ENCODE data around the gene NDFIP2. TPM values are rescaled to one million over a fixed set of nuclear protein-coding genes. Genes with fewer than 3 reads are reported as not detected.

Gene NDFIP2
- total and polyA plus RNA-seq, 10 of the 15 experiments (the other 5 are each of a cell fraction or from before 2014, with no cell fraction given): 17.9 to 57.2 (median 30.6) TPM

GRCh38 chr13:79479882-79480281, 1.1 kb upstream of the NDFIP2 start:
- Histone ChIP-seq H2AFZ (ENCODE audit: control insufficient read depth, low read depth, low read length) (no peak overlapping the region), H3K27me3 (replicated peaks in 1 of 2; ENCODE audit: control insufficient read depth in 2 of 2, insufficient read depth in 2 of 2, low read length in 1 of 2) (no peaks in the 10 kb centered on the region), H3K4me3 (no peak overlapping the region), H3K9me3 (replicated peaks; ENCODE audit: control insufficient read depth, insufficient read depth, low read length) (no peaks in the 10 kb centered on the region), H3K36me3 (ENCODE audit: control insufficient read depth in 2 of 2, insufficient read depth in 2 of 2, low read length in 1 of 2) (no peaks in the 10 kb centered on the region), H3K4me1 (ENCODE audit: control insufficient read depth, insufficient read depth, low read length) (peaks cover 4% of the 10 kb centered on the region; the same call in 1 of the 2 replicates), H3K27ac (ENCODE audit: control insufficient read depth, insufficient read depth) (no peak overlapping the region), H4K20me1 (ENCODE audit: control insufficient read depth, insufficient read depth) (no peaks in the 10 kb centered on the region), H3K4me2 (ENCODE audit: control insufficient read depth, insufficient read depth) (no peak overlapping the region), H3K79me2 (ENCODE audit: control insufficient read depth, insufficient read depth, low read length) (peaks cover 5% of the 10 kb centered on the region), H3K9ac (ENCODE audit: control insufficient read depth, insufficient read depth, low read length) (no peak overlapping the region)
- ATAC-seq: no peak
- ChIA-PET POLR2A (no interaction called here), RAD21 (ENCODE audit: unreplicated experiment) (interaction anchor here (1.8 to 6.3 kb wide), 2 partner anchors 22 to 56 kb away, joined by 9 to 58 read pairs; no protein-coding TSS in a partner anchor), SMC1A (ENCODE audit: uncharacterized antibody, unreplicated experiment) (interaction anchor here (0.6 to 6.1 kb wide), 8 partner anchors 13 to 321 kb away, joined by 3 to 75 read pairs (median 8); no protein-coding TSS in a partner anchor), CTCF (interaction anchor here (1.0 kb wide), 1 partner anchor 56 kb away, joined by 5 read pairs; no protein-coding TSS in a partner anchor)
- 28% methylated on average over 5 of the region's 5 CpGs for WGBS (ENCODE audit: insufficient coverage, insufficient replicate concordance, low lambda C conversion rate, missing lambda C conversion rate)
- intact Hi-C loops (cut with micrococcal nuclease; ENCODE audit: unreplicated experiment) (loop anchor here (5.0 kb wide), 2 partner anchors 42 to 53 kb away; no protein-coding TSS in a partner anchor), in situ Hi-C loops (cut with MboI) (no loop called here)
- DNase-seq (ENCODE audit: low read depth, low spot score): no peak
- no peak for FAIRE-seq
- TF ChIP-seq RUNX3 (IDR thresholded peaks at IDR 0.05; ENCODE audit: low read length): 0 out of 2 replicates have a peak, but pooled peaks have one; percentile 8
- TF ChIP-seq CBX5 (IDR thresholded peaks at IDR 0.05; ENCODE audit: low read depth): no peak
- TF ChIP-seq BHLHE40 (IDR thresholded peaks at IDR 0.05; ENCODE audit: borderline replicate concordance in 1 of 2, low read depth in 2 of 2, low read length in 1 of 2): no peak
- no peak for TF ChIP-seq MEF2B (IDR thresholded peaks at IDR 0.05; ENCODE audit: partially characterized antibody, poor library complexity, severe bottlenecking)
- TF ChIP-seq ATF7 (IDR thresholded peaks at IDR 0.05; ENCODE audit: low read depth): no peak
- no peak for TF ChIP-seq YY1 (IDR thresholded peaks at IDR 0.05; ENCODE audit: low read depth, low read length)
- BruUV-seq (replicated peaks): no TSS peak

GRCh38 chr13:79481685-79482052, 714 bp downstream of the NDFIP2 start:
- ATAC-seq (peak; percentile 55), FAIRE-seq (no peak)

More at GRCh38 chr13:79481685-79482052, 714 bp downstream of the NDFIP2 start:
- in situ Hi-C loops (cut with MboI) (no loop called here), intact Hi-C loops (cut with micrococcal nuclease; ENCODE audit: unreplicated experiment) (loop anchor here (5.0 kb wide), 2 partner anchors 41 to 54 kb away; no protein-coding TSS in a partner anchor)
- WGBS (ENCODE audit: insufficient coverage, insufficient replicate concordance, low lambda C conversion rate, missing lambda C conversion rate): 4% methylated on average over 12 of the region's 12 CpGs
- peak overlapping the region; percentile 72 for H3K9ac ChIP-seq (ENCODE audit: control insufficient read depth, insufficient read depth, low read length)
- H3K27ac ChIP-seq (ENCODE audit: control insufficient read depth, insufficient read depth): no peak overlapping the region
- DNase-seq (ENCODE audit: low read depth, low spot score): no peak
- peak overlapping the region; percentile 97 for H3K4me3 ChIP-seq
- H3K27me3 ChIP-seq (replicated peaks in 1 of 2; ENCODE audit: control insufficient read depth in 2 of 2, insufficient read depth in 2 of 2, low read length in 1 of 2): no peaks in the 10 kb centered on the region
- H3K4me1 ChIP-seq (ENCODE audit: control insufficient read depth, insufficient read depth, low read length): peaks cover 4% of the 10 kb centered on the region; the same call in 1 of the 2 replicates
- no peaks in the 10 kb centered on the region for H4K20me1 ChIP-seq (ENCODE audit: control insufficient read depth, insufficient read depth)
- CTCF ChIA-PET: interaction anchor here (0.7 to 5.5 kb wide), 7 partner anchors 37 to 113 kb away, joined by 3 to 50 read pairs (median 4); no protein-coding TSS in a partner anchor
- SMC1A ChIA-PET (ENCODE audit: uncharacterized antibody, unreplicated experiment): interaction anchor here (1.0 to 6.1 kb wide), 14 partner anchors 11 to 78 kb away, joined by 4 to 75 read pairs (median 8); no protein-coding TSS in a partner anchor
- peaks cover 5% of the 10 kb centered on the region for H3K79me2 ChIP-seq (ENCODE audit: control insufficient read depth, insufficient read depth, low read length)
- no peaks in the 10 kb centered on the region for H3K9me3 ChIP-seq (replicated peaks; ENCODE audit: control insufficient read depth, insufficient read depth, low read length)
- TF ChIP-seq MTA2 (IDR thresholded peaks at IDR 0.05; ENCODE audit: low read depth): no peak
- no peak for TF ChIP-seq JUNB (IDR thresholded peaks at IDR 0.05)
- 0 out of 2 replicates have a peak, but pooled peaks have one; percentile 6 for TF ChIP-seq SMARCA5 (IDR thresholded peaks at IDR 0.05)
- no peak for TF ChIP-seq POLR2AphosphoS2 (IDR thresholded peaks at IDR 0.05; ENCODE audit: low read depth, low read length)
- 0 out of 2 replicates have a peak, but pooled peaks have one; percentile 17 for TF ChIP-seq WRNIP1 (IDR thresholded peaks at IDR 0.05; ENCODE audit: borderline replicate concordance, low read depth, low read length)
- no peak for TF ChIP-seq NFYB (IDR thresholded peaks at IDR 0.05; ENCODE audit: insufficient read depth, low read depth, low read length)
- TF ChIP-seq EGR1 (IDR thresholded peaks at IDR 0.05; ENCODE audit: borderline replicate concordance in 1 of 2, low read depth in 2 of 2, low read length in 2 of 2): no peak
- no TSS peak for BruUV-seq (replicated peaks)
- RAD21 ChIA-PET (ENCODE audit: unreplicated experiment): interaction anchor here (0.7 to 6.3 kb wide), 17 partner anchors 9 to 173 kb away, joined by 3 to 58 read pairs (median 4); no protein-coding TSS in a partner anchor
- peak overlapping the region; percentile 88 for H3K4me2 ChIP-seq (ENCODE audit: control insufficient read depth, insufficient read depth)
- H2AFZ ChIP-seq (ENCODE audit: control insufficient read depth, low read depth, low read length): peak overlapping the region; percentile 63
- POLR2A ChIA-PET: interaction anchor here (0.7 to 1.3 kb wide), 6 partner anchors 13 to 76 kb away, joined by 3 to 5 read pairs (median 4); partner anchors contain the start of gene RBM26
- no peaks in the 10 kb centered on the region for H3K36me3 ChIP-seq (ENCODE audit: control insufficient read depth in 2 of 2, insufficient read depth in 2 of 2, low read length in 1 of 2)
